ENCODE data around the gene DDX25. TPM values are rescaled to one million over a fixed set of nuclear protein-coding genes. Genes with fewer than 3 reads are reported as not detected.
"Not testable (repeated sequence)": the region's sequence is repeated elsewhere in the genome, so short reads cannot be mapped to it uniquely, and the experiment has no call there.

The DDX25 gene
- total RNA-seq: under 1 TPM in 2 of 3 donors, not detected in 1; 0.05 to 0.54 TPM
- long read RNA-seq, donor 1: 0 reads
- long read RNA-seq, donor 2: 0 reads

DNA sequence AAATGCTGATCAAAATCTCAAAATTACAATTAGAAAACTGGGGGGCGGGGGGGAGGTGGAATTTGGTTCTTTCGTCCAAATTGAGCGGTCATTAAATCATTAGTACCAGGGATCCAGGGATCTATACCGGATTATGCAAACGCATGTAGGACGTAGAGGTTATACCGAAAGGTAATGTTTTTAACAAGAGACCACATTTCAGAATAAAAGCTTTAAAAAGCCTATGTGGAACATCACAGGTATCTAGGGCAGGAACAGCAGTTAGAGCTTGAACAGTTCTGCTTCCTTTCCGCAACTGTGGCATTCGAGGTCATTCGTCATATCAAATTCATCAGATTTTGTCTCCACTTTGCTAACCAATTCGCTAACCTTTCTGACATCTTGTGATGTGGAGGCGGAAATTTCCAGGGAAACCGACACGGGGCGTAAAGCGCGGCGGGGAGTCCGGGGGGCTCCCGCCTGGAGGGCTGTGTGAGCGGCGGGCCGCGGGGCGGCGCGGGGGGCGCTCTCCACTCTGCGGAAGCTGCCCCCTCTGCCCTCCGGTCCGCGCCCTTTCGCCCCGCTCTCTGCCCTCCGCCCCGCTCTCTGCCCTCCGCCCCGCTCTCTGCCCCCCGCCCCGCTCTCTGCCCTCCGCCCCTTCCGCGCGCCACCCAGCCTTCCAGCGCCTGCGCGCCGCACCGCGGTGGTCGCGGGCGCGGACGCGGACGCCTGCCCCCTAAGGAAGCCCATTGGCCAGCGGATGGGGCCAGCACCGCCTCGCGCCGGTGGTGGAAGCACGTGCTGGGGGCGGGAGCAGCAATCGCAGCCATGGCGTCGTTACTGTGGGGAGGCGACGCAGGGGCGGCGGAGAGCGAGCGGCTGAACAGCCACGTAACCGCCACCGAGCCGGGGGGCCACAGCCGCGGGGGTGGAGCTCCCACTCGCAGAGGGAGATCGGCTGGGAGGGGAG is at the start of gene DDX25:
Gene DDX25, plus strand, starts transcription at position 798 of the 949 bp plus-strand sequence. Its CDS starts 10 bp downstream, at position 808.
- H3K4me1 ChIP-seq (ENCODE audit: low read depth): peaks cover 13% of the 10 kb centered on the region
- DNase-seq (no peak), ATAC-seq (no peak)
- intact Hi-C loops (cut with DNase I, micrococcal nuclease): no loop called here
- no peaks in the 10 kb centered on the region for H3K36me3 ChIP-seq (ENCODE audit: low read depth)
- H3K9me3 ChIP-seq: no peaks in the 10 kb centered on the region
- TF ChIP-seq, protein P1, sequence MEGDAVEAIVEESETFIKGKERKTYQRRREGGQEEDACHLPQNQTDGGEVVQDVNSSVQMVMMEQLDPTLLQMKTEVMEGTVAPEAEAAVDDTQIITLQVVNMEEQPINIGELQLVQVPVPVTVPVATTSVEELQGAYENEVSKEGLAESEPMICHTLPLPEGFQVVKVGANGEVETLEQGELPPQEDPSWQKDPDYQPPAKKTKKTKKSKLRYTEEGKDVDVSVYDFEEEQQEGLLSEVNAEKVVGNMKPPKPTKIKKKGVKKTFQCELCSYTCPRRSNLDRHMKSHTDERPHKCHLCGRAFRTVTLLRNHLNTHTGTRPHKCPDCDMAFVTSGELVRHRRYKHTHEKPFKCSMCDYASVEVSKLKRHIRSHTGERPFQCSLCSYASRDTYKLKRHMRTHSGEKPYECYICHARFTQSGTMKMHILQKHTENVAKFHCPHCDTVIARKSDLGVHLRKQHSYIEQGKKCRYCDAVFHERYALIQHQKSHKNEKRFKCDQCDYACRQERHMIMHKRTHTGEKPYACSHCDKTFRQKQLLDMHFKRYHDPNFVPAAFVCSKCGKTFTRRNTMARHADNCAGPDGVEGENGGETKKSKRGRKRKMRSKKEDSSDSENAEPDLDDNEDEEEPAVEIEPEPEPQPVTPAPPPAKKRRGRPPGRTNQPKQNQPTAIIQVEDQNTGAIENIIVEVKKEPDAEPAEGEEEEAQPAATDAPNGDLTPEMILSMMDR (IDR thresholded peaks at IDR 0.05): no peak
- H3K4me3 ChIP-seq: no peak within 1 kb of the TSS

DNA sequence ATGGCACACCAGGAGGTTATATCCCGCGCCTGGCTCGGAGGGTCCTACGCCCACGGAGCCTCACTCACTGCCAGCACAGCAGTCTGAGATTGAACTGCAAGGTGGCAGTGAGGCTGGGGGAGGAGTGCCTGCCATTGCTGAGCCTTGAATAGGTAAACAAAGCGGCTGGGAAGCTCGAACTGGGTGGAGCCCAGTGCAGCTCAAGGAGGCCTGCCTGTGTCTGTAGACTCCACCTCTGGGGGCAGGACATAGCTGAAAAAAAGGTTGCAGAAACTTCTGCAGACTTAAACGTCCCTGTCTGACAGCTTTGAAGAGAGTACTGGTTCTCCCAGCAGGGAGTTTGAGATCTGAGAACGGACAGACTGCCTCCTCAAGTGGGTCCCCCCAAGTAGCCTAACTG is 46.6 kb upstream of the DDX25 start:
- H3K36me3 ChIP-seq (ENCODE audit: low read depth); H3K4me1 ChIP-seq (ENCODE audit: low read depth); DNase-seq; H3K4me3 ChIP-seq; ATAC-seq; H3K9me3 ChIP-seq; intact Hi-C loops (cut with DNase I, micrococcal nuclease): not testable (repeated sequence)

DNA sequence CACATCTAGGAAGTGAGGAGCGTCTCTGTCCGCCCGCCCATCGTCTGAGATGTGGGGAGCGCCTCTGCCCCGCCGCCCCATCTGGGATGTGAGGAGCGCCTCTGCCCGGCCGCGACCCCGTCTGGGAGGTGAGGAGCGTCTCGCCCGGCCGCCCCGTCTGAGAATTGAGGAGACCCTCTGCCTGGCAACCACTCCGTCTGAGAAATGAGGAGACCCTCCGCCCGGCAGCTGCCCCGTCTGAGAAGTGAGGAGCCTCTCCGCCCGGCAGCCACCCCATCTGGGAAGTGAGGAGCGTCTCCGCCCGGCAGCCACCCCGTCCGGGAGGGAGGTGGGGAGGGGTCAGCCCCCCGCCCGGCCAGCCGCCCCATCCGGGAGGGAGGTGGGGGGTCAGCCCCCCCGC is 41.5 kb upstream of the DDX25 start:
- H3K36me3 ChIP-seq (ENCODE audit: low read depth); H3K9me3 ChIP-seq; intact Hi-C loops (cut with DNase I, micrococcal nuclease); H3K4me3 ChIP-seq; H3K4me1 ChIP-seq (ENCODE audit: low read depth); ATAC-seq; DNase-seq: not testable (repeated sequence)

DNA sequence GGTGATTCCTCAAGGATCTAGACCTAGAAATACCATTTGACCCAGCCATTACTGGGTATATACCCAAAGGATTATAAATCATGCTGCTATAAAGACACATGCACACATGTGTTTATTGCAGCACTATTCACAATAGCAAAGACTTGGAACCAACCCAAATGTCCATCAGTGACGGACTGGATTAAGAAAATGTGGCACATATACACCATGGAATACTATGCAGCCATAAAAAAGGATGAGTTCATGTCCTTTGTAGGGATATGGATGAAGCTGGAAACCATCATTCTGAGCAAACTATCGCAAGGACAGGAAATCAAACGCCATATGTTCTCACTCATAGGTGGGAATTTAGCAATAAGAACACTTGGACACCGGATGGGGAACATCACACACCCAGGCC is 39.0 kb upstream of the DDX25 start:
- H3K4me3 ChIP-seq; H3K4me1 ChIP-seq (ENCODE audit: low read depth); DNase-seq; ATAC-seq; H3K36me3 ChIP-seq (ENCODE audit: low read depth); intact Hi-C loops (cut with DNase I, micrococcal nuclease); H3K9me3 ChIP-seq: not testable (repeated sequence)

DNA sequence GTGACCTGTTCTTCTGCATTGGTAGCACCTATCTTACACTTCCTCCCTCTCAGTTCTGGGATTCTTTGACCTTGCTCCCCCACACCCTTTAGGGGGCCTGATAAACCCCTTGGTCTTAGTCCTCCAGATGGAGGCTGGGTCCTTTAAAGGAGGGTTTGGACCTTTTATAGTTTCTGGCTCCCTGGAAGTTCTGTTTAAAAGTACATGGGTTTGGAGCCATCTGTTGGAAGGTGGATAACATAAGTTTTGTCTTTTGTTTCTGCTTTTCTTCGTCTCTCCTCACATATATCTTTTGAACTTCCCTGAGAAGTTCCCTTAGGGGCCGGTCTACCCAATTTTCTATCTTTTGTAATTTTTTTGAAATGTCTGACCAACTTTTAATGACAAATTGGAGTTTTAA is 34.8 kb upstream of the DDX25 start:
- no peak overlapping the region for H3K4me3 ChIP-seq
- no peaks in the 10 kb centered on the region for H3K4me1 ChIP-seq (ENCODE audit: low read depth)
- no peaks in the 10 kb centered on the region for H3K9me3 ChIP-seq
- ATAC-seq (no peak), DNase-seq (no peak)
- intact Hi-C loops (cut with DNase I, micrococcal nuclease): no loop called here
- H3K36me3 ChIP-seq (ENCODE audit: low read depth): no peaks in the 10 kb centered on the region
- TF ChIP-seq, protein P1 (IDR thresholded peaks at IDR 0.05): no peak

DNA sequence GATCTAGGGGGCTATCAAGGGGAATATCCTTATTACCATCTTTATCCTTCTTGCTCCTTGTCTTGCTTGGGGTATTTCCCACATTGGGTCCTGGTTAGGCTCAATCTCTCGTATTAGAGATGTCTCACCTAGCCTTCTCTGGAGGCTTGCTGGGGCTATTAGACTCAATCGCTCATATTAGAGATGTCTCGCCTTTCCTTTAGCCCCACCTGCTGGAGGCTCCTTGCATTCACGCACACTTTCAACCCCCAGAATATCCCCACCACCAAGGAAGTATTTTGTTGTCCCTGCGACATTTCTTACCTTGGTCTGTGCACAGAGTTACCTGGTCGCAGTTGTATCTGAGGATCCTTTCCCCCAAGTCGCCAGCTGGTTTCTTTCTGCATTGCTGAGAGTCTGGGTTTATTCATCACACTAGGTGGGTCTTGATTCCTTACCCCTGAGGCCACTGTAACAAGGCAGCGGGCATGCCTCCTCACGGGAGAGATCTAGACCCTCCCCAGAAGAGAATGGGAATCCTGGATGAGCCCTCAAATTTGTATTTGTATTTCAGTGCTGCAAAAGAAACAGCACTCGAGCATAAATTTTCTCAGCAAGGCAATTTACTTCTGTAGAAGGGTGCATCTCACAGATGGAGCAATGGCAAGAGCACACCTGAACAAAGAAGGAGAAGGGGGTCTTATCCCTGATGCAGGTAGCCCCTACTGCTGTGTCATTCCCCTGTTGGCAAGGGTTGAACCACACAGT is 32.7 kb upstream of the DDX25 start:
- intact Hi-C loops (cut with DNase I, micrococcal nuclease): loop anchor here in 1 of 2 donors (5.0 kb wide), 1 partner anchor 349 kb away; no protein-coding TSS in a partner anchor
- DNase-seq: no peak
- ATAC-seq: no peak

More for the DNA sequence above, 32.7 kb upstream of the DDX25 start:
- Histone ChIP-seq H3K4me1 (ENCODE audit: low read depth) (no peaks in the 10 kb centered on the region), H3K36me3 (ENCODE audit: low read depth) (no peaks in the 10 kb centered on the region), H3K4me3 (no peak overlapping the region), H3K9me3 (no peaks in the 10 kb centered on the region)
- TF ChIP-seq, protein P1 (IDR thresholded peaks at IDR 0.05): no peak

Measured in mucosa of descending colon (tissue), 3 donors.